ENCODE results near the gene ROS1. TPM values are rescaled to one million over a fixed set of nuclear protein-coding genes. Genes with fewer than 3 reads are reported as not detected.

ROS1 gene
- total RNA-seq, 2 donors from 2014 or later = not detected

GRCh38 chr6:117414770-117415169 lies 11.0 kb downstream of the ROS1 start:
- no peak overlapping the region for H3K27ac Mint-ChIP-seq
- ATAC-seq (replicated peaks in 1 of 2) = no peak
- no peak overlapping the region for H3K4me3 Mint-ChIP-seq
- no peaks in the 10 kb centered on the region for H3K9me3 Mint-ChIP-seq
- DNase-seq = no peak
- peaks cover 18% of the 10 kb centered on the region for H3K27me3 Mint-ChIP-seq (ENCODE audit: low read depth)
- H3K36me3 Mint-ChIP-seq (ENCODE audit: insufficient read depth in 2 of 2) = no peaks in the 10 kb centered on the region
- no peaks in the 10 kb centered on the region for H3K4me1 Mint-ChIP-seq (ENCODE audit: low read depth)

- H3K27ac Mint-ChIP-seq = no peak overlapping the region
Measured at GRCh38 chr6:117411474-117411873, 14.3 kb downstream of the ROS1 start.

DNA sequence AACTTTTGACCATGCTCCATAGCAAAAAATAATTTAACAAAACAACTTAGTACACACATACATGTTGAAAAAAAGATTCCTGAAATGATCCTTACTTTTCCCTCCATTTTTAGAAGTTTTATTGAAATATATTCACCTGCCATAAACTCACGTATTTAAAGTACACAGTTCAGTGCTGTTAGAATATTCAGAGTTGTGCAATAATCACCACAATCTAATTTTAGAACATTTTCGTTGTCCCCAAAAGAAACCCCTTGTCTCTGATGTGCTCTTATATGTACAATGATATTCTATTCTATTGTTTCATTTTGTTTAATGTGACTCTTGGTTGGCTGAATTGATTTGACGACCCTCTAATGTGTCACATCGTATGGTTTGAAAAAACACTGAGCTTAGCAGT lies 15.9 kb downstream of the ROS1 start:
- H3K27me3 Mint-ChIP-seq (ENCODE audit: low read depth) = peaks cover 14% of the 10 kb centered on the region
- H3K4me3 Mint-ChIP-seq = no peak overlapping the region
- ATAC-seq (replicated peaks in 1 of 2) (no peak), DNase-seq (no peak)
- H3K36me3 Mint-ChIP-seq (ENCODE audit: insufficient read depth in 2 of 2) = no peaks in the 10 kb centered on the region
- no peaks in the 10 kb centered on the region for H3K4me1 Mint-ChIP-seq (ENCODE audit: low read depth)
- no peaks in the 10 kb centered on the region for H3K9me3 Mint-ChIP-seq
- H3K27ac Mint-ChIP-seq = no peak overlapping the region

More at GRCh38 chr6:117411474-117411873, 14.3 kb downstream of the ROS1 start:
- H3K4me3 Mint-ChIP-seq = no peak overlapping the region
- no peaks in the 10 kb centered on the region for H3K4me1 Mint-ChIP-seq (ENCODE audit: low read depth)
- ATAC-seq (replicated peaks in 1 of 2) (no peak), DNase-seq (no peak)
- peaks cover 14% of the 10 kb centered on the region for H3K27me3 Mint-ChIP-seq (ENCODE audit: low read depth)
- no peaks in the 10 kb centered on the region for H3K36me3 Mint-ChIP-seq (ENCODE audit: insufficient read depth in 2 of 2)
- no peaks in the 10 kb centered on the region for H3K9me3 Mint-ChIP-seq

DNA sequence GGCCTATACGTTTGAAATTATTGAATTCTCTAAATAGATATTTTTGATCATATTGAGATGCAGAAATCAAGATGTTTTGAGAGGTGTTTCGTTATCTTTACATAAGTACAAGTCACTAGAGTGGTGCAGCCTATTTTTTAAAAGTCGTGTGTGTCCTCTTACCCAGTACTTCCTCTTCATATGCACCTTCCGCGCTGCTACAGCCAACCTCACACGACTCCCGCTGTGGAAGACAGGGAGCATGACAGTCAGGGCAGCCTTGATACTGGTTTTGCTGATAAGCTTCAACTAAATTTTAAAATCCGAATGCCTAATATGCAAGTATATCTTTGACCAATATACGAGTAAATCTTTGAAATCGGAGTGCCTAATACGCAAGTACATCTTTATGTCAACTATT lies 16.3 kb downstream of the ROS1 start:
- H3K36me3 Mint-ChIP-seq (ENCODE audit: insufficient read depth in 2 of 2) = no peaks in the 10 kb centered on the region
- no peak overlapping the region for H3K27ac Mint-ChIP-seq
- H3K4me3 Mint-ChIP-seq = no peak overlapping the region
- peaks cover 14% of the 10 kb centered on the region for H3K27me3 Mint-ChIP-seq (ENCODE audit: low read depth)
- H3K9me3 Mint-ChIP-seq = no peaks in the 10 kb centered on the region
- H3K4me1 Mint-ChIP-seq (ENCODE audit: low read depth) = no peaks in the 10 kb centered on the region
- DNase-seq (no peak), ATAC-seq (replicated peaks in 1 of 2) (no peak)

DNA sequence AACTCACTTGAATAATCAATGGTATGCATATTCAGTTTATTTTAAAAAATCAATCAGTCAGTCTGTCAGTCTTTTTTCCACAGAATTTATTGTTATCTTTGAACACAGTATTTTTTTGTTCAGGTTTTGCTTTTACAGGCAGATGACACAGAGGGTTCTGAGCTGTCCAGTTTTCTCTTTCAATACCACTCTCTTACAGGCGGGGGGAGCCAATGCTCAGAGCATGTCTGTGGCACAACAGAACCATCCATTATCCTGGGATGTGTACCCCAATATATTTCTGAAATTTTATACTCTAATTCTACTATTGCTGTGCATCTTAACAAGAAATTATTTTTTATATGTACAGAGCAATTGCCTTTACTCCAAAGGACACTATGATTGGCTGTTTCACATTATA lies 21.2 kb downstream of the ROS1 start:
- no peaks in the 10 kb centered on the region for H3K4me1 Mint-ChIP-seq (ENCODE audit: low read depth)

DNA sequence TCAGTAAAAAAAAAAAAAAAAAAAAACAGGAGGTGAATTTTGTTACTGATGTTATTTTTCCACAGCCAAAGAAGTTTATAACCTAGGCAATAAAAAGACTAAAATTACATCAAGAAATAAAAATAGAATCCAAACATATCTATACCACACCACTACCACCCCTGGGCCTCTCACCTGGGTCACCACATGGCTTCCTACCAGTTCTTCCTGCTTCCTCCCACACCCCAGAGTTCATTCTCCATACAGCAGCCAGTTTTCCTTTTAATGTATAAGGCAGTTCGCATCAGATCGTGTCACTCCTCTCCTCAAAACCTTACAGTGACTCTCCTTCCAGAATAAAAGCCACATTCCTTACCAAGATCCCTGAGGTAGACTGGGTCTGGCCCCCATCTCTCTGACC lies 23.9 kb downstream of the ROS1 start:
- H3K4me1 Mint-ChIP-seq (ENCODE audit: low read depth) = no peaks in the 10 kb centered on the region
- no peaks in the 10 kb centered on the region for H3K36me3 Mint-ChIP-seq (ENCODE audit: insufficient read depth in 2 of 2)
- no peak overlapping the region for H3K4me3 Mint-ChIP-seq
- ATAC-seq (replicated peaks in 1 of 2) (no peak), DNase-seq (no peak)
- H3K27me3 Mint-ChIP-seq (ENCODE audit: low read depth) = no peaks in the 10 kb centered on the region
- H3K9me3 Mint-ChIP-seq = no peaks in the 10 kb centered on the region
- H3K27ac Mint-ChIP-seq = no peak overlapping the region

More for the DNA sequence above, 21.2 kb downstream of the ROS1 start:
- Mint-ChIP-seq H3K9me3 (no peaks in the 10 kb centered on the region), H3K36me3 (ENCODE audit: insufficient read depth in 2 of 2) (no peaks in the 10 kb centered on the region), H3K4me3 (no peak overlapping the region), H3K27me3 (ENCODE audit: low read depth) (peaks cover 2% of the 10 kb centered on the region), H3K27ac (no peak overlapping the region)
- ATAC-seq (replicated peaks in 1 of 2) (no peak), DNase-seq (no peak)

- no peaks in the 10 kb centered on the region for H3K9me3 Mint-ChIP-seq
- ATAC-seq (replicated peaks in 1 of 2) = no peak
- H3K27me3 Mint-ChIP-seq (ENCODE audit: low read depth) = no peaks in the 10 kb centered on the region
- no peak overlapping the region for H3K27ac Mint-ChIP-seq
- H3K4me3 Mint-ChIP-seq = no peak overlapping the region
- no peaks in the 10 kb centered on the region for H3K4me1 Mint-ChIP-seq (ENCODE audit: low read depth)
- no peak for DNase-seq
- no peaks in the 10 kb centered on the region for H3K36me3 Mint-ChIP-seq (ENCODE audit: insufficient read depth in 2 of 2)
Measured at GRCh38 chr6:117399924-117400323, 25.8 kb downstream of the ROS1 start.

DNA sequence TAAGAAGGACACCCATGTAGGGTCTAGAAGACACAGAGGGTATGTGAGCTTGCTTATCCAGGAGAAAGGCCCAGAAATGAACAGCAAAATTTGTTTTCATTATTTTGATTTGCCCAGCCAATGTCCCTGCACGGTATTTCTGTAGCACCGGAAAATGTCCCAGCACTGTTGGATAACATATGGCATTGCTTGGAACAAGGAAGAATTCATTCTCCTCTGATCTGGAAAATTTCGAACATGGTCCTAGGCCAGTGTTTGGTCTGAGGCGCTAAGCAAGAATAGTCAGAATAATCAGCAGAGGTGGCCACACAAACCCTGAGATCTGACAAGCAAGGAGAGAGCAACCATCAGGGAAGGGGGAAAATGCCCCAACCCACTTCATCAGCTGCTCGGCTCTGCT lies 26.6 kb downstream of the ROS1 start:
- H3K36me3 Mint-ChIP-seq (ENCODE audit: insufficient read depth in 2 of 2) = no peaks in the 10 kb centered on the region
- H3K27ac Mint-ChIP-seq = no peak overlapping the region
- H3K4me1 Mint-ChIP-seq (ENCODE audit: low read depth) = no peaks in the 10 kb centered on the region
- no peak overlapping the region for H3K4me3 Mint-ChIP-seq
- ATAC-seq (replicated peaks in 1 of 2) = no peak
- DNase-seq = no peak
- no peaks in the 10 kb centered on the region for H3K9me3 Mint-ChIP-seq
- H3K27me3 Mint-ChIP-seq (ENCODE audit: low read depth) = no peaks in the 10 kb centered on the region

- no peaks in the 10 kb centered on the region for H3K36me3 Mint-ChIP-seq (ENCODE audit: insufficient read depth in 2 of 2)
- no peaks in the 10 kb centered on the region for H3K27me3 Mint-ChIP-seq (ENCODE audit: low read depth)
- H3K9me3 Mint-ChIP-seq = no peaks in the 10 kb centered on the region
- no peak overlapping the region for H3K27ac Mint-ChIP-seq
- H3K4me3 Mint-ChIP-seq = no peak overlapping the region
- ATAC-seq (replicated peaks in 1 of 2) (no peak), DNase-seq (no peak)
- no peaks in the 10 kb centered on the region for H3K4me1 Mint-ChIP-seq (ENCODE audit: low read depth)
Measured at GRCh38 chr6:117397536-117398227, 28.1 kb downstream of the ROS1 start.

DNA sequence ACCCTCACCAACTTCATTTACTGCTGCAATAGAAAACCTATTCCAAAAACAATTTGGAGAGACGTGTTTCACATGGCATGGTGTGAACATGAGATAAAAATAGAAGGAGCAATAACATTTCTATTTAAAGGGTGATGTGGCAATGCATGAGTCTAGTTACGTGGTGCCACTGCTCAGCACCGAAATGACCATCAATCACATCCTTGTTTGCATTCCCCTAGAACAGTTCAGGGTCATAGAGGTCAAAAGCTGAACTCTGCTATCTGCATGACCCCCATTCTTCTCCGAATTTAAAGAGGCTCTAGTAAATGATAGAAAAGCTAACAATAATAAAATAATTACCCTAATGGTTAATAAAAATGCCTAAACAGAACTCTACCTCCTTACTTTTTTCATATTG lies 29.5 kb downstream of the ROS1 start:
- Mint-ChIP-seq H3K27me3 (ENCODE audit: low read depth) (no peaks in the 10 kb centered on the region), H3K4me3 (no peak overlapping the region), H3K9me3 (no peaks in the 10 kb centered on the region), H3K4me1 (ENCODE audit: low read depth) (no peaks in the 10 kb centered on the region), H3K36me3 (ENCODE audit: insufficient read depth in 2 of 2) (no peaks in the 10 kb centered on the region), H3K27ac (no peak overlapping the region)
- ATAC-seq (replicated peaks in 1 of 2) (no peak), DNase-seq (no peak)

DNA sequence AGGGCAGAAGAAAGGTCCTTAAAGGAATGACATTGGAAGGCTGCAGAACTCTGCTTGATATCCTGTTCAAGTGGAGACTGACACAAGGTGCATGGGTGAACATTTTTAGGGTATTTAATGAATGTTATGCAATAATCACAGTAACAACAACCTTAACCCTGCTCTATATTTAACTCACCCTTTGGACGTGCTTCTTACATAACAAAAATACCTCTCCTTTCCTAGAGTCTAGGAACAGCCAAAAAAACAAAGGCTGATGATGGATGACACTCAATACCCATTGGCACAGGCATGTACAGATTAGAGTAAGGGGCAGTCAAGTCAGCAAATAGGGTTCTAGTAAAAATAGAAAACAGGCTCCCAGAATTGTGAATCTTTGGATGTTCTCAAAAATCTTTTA lies 30.6 kb downstream of the ROS1 start:
- Mint-ChIP-seq H3K9me3 (no peaks in the 10 kb centered on the region), H3K4me1 (ENCODE audit: low read depth) (no peaks in the 10 kb centered on the region), H3K4me3 (no peak overlapping the region), H3K36me3 (ENCODE audit: insufficient read depth in 2 of 2) (no peaks in the 10 kb centered on the region), H3K27me3 (ENCODE audit: low read depth) (no peaks in the 10 kb centered on the region), H3K27ac (no peak overlapping the region)
- DNase-seq = no peak
- ATAC-seq (replicated peaks in 1 of 2) = no peak

DNA sequence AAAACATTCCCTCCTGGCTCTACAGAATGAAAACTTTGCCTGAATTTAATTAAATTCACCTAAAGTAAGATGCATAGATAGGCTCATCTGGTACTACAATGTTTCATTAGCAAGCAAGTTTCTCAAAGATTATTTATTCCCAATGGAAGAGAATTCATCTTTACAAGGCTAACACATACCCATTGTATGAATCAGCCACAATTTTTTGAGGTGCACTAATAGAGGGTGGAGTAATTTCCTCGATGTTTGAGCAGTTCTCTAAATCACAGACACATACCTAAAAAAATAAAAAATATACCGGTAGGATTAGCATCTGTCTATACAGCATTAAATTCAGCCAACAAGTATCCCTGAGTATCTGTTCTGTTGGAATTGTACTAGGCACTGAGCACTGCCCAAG lies 32.7 kb downstream of the ROS1 start:
- Mint-ChIP-seq H3K27me3 (ENCODE audit: low read depth) (no peaks in the 10 kb centered on the region), H3K9me3 (no peaks in the 10 kb centered on the region), H3K36me3 (ENCODE audit: insufficient read depth in 2 of 2) (no peaks in the 10 kb centered on the region), H3K4me1 (ENCODE audit: low read depth) (no peaks in the 10 kb centered on the region), H3K27ac (no peak overlapping the region), H3K4me3 (no peak overlapping the region)
- DNase-seq (no peak), ATAC-seq (replicated peaks in 1 of 2) (no peak)

DNA sequence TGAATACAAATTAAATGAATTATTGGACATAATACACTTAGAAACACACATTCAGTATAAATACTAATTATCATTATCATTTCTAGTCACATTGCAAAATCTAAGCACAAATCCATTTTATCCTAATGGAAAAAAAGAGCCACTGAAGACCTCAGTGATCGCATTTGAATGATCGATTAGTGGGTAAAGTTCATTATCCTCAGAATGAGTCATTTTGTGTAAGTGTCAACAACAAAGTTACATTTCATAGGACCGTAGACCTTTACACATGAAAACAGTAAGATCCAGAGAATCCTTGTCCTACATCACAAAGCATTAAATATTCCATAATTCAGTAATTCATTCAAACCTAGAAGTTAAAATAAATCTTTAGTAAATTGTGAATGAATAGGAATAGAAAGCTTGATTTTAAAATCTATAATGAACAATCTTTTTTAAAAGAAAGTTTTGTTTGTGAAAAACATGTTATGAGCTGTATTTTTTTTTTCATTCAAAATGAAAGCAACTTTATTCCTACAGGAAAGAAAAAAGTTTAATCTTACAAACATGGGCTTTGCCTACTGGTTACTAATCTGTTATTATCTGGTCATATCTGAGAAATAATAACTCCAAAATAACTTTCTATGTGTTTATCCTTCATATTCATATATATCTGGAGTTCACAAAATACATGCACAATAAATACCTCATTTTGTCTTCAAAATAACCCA lies 33.7 kb downstream of the ROS1 start:
- Mint-ChIP-seq H3K9me3 (no peaks in the 10 kb centered on the region), H3K27me3 (ENCODE audit: low read depth) (no peaks in the 10 kb centered on the region), H3K27ac (no peak overlapping the region), H3K36me3 (ENCODE audit: insufficient read depth in 2 of 2) (no peaks in the 10 kb centered on the region), H3K4me3 (no peak overlapping the region), H3K4me1 (ENCODE audit: low read depth) (no peaks in the 10 kb centered on the region)
- ATAC-seq (replicated peaks in 1 of 2) = no peak
- no peak for DNase-seq
